ENCODE data around the gene MLIP.

Gene MLIP

GRCh38 chr6:54085047-54085446 is 26.2 kb upstream of the MLIP start:
- no peak for DNase-seq (ENCODE audit: low read depth)
- no peak for TF ChIP-seq CTCF (conservative IDR thresholded peaks at IDR 0.05; ENCODE audit: low read depth, low read length)
- no peak overlapping the region for H3K4me3 ChIP-seq (ENCODE audit: low read depth, low read length)

GRCh38 chr6:54085541-54085940 is 25.7 kb upstream of the MLIP start:
- peak; percentile 94 for DNase-seq (ENCODE audit: low read depth)
- TF ChIP-seq CTCF (conservative IDR thresholded peaks at IDR 0.05; ENCODE audit: low read depth, low read length): no peak
- H3K4me3 ChIP-seq (ENCODE audit: low read depth, low read length): no peak overlapping the region

- H3K4me3 ChIP-seq (ENCODE audit: low read depth, low read length): no peak overlapping the region
- DNase-seq (ENCODE audit: low read depth): no peak
- no peak for TF ChIP-seq CTCF (conservative IDR thresholded peaks at IDR 0.05; ENCODE audit: low read depth, low read length)
Measured at GRCh38 chr6:54086439-54086838, 24.8 kb upstream of the MLIP start.

- H3K4me3 ChIP-seq (ENCODE audit: low read depth, low read length): no peak overlapping the region
- TF ChIP-seq CTCF (conservative IDR thresholded peaks at IDR 0.05; ENCODE audit: low read depth, low read length): no peak
- DNase-seq (ENCODE audit: low read depth): no peak
Measured at GRCh38 chr6:54087721-54088120, 23.5 kb upstream of the MLIP start.

GRCh38 chr6:54093326-54093948 is 17.8 kb upstream of the MLIP start:
- TF ChIP-seq CTCF (conservative IDR thresholded peaks at IDR 0.05; ENCODE audit: low read depth, low read length): no peak
- H3K4me3 ChIP-seq (ENCODE audit: low read depth, low read length): no peak overlapping the region
- DNase-seq (ENCODE audit: low read depth): no peak

- no peak overlapping the region for H3K4me3 ChIP-seq (ENCODE audit: low read depth, low read length)
- no peak for TF ChIP-seq CTCF (conservative IDR thresholded peaks at IDR 0.05; ENCODE audit: low read depth, low read length)
- DNase-seq (ENCODE audit: low read depth): no peak
Measured at GRCh38 chr6:54094293-54094692, 16.9 kb upstream of the MLIP start.

- no peak for TF ChIP-seq CTCF (conservative IDR thresholded peaks at IDR 0.05; ENCODE audit: low read depth, low read length)
- no peak overlapping the region for H3K4me3 ChIP-seq (ENCODE audit: low read depth, low read length)
- DNase-seq (ENCODE audit: low read depth): no peak
Measured at GRCh38 chr6:54094786-54095185, 16.5 kb upstream of the MLIP start.
